HepG2 (cell line): ENCODE measurements around the gene GCHFR. TPM values are rescaled to one million over a fixed set of nuclear protein-coding genes. Genes with fewer than 3 reads are reported as not detected.

ENCODE experiments used
- AGO1 ChIP-seq: fragments of 200-400 bp; formaldehyde crosslinking; IDR thresholded peaks from 2 replicates; pipeline ENCODE4 v1.6.1; 2017; ENCODE audit warnings: mild to moderate bottlenecking, low read depth, low read length, moderate library complexity; ENCODE audit not compliant: poor library complexity, severe bottlenecking
- ARID2 ChIP-seq: sonication (generic); formaldehyde crosslinking; IDR thresholded peaks from 2 replicates; pipeline ENCODE4 v1.8.1; 2022; ENCODE audit warnings: mild to moderate bottlenecking, missing genetic modification reagents, borderline replicate concordance
- BCL6 ChIP-seq: IDR thresholded peaks from 2 replicates; pipeline ENCODE4 v1.6.1; 2016; ENCODE audit warnings: missing genetic modification reagents, missing compliant biosample characterization
- DMAP1 ChIP-seq: IDR thresholded peaks from 2 replicates; pipeline ENCODE4 v1.6.1; 2016
- ERF ChIP-seq: IDR thresholded peaks from 2 replicates; pipeline ENCODE4 v1.6.1; 2018; ENCODE audit warnings: missing biosample characterization, missing genetic modification reagents
- FOXK2 ChIP-seq: fragments of 450-650 bp; IDR thresholded peaks from 2 replicates; pipeline ENCODE4 v1.6.1; 2016
- HCFC1 ChIP-seq: fragments of 150-350 bp; IDR thresholded peaks from 2 replicates; pipeline ENCODE4 v1.6.1; 2014; ENCODE audit warnings: low read depth, low read length
- MBNL3 ChIP-seq: fragments of 250-450 bp; sonication (Bioruptor Pico); conservative IDR thresholded peaks from 2 replicates; pipeline ENCODE4 v1.8.0; 2022; ENCODE audit warnings: mild to moderate bottlenecking, inconsistent platforms
- NFIB ChIP-seq: sonication (generic); formaldehyde crosslinking; IDR thresholded peaks from 2 replicates; pipeline ENCODE4 v1.9.0; 2021; ENCODE audit warnings: missing genetic modification reagents, mild to moderate bottlenecking, borderline replicate concordance
- PLRG1 ChIP-seq: fragments of 450-650 bp; conservative IDR thresholded peaks from 2 replicates; pipeline ENCODE4 v1.6.1; 2016
- THYN1 ChIP-seq: sonication (generic); formaldehyde crosslinking; IDR thresholded peaks from 2 replicates; pipeline ENCODE4 v1.8.1; 2023; ENCODE audit warnings: low read depth, mild to moderate bottlenecking, moderate library complexity, missing genetic modification reagents, borderline replicate concordance
- TOE1 ChIP-seq: sonication (generic); formaldehyde crosslinking; IDR thresholded peaks from 2 replicates; pipeline ENCODE4 v1.4.0; 2020; ENCODE audit warnings: mild to moderate bottlenecking, missing genetic modification reagents
- TP53 ChIP-seq: sonication (generic); formaldehyde crosslinking; conservative IDR thresholded peaks from 2 replicates; pipeline ENCODE4 v1.4.0; 2020; ENCODE audit warnings: missing genetic modification reagents
- ZBTB1 ChIP-seq: sonication (generic); formaldehyde crosslinking; IDR thresholded peaks from 2 replicates; pipeline ENCODE4 v1.4.0; 2020; ENCODE audit warnings: missing genetic modification reagents, borderline replicate concordance
- ZNF460 ChIP-seq: sonication (generic); formaldehyde crosslinking; IDR thresholded peaks from 2 replicates; pipeline ENCODE4 v1.5.1; 2020; ENCODE audit warnings: missing genetic modification reagents, mild to moderate bottlenecking, borderline replicate concordance
- ZNF546 ChIP-seq: sonication (generic); formaldehyde crosslinking; conservative IDR thresholded peaks from 2 replicates; pipeline ENCODE4 v1.8.1; 2023; ENCODE audit warnings: mild to moderate bottlenecking, missing genetic modification reagents
- ZNF788 ChIP-seq: sonication (generic); formaldehyde crosslinking; IDR thresholded peaks from 2 replicates; pipeline ENCODE4 v1.5.0; 2020; ENCODE audit warnings: mild to moderate bottlenecking, missing genetic modification reagents, borderline replicate concordance
- polyA plus RNA-seq, 8 experiments: library from polyadenylated mRNA; depleted of rRNA in 3 of 8; stranded (reverse) in 7 of 8; unstranded in 1 of 8; fragments of >200 nt; fragmentation: Illumina TruSeq in 4 of 8; extraction: Trizol in 4 of 8; gene quantifications; 2 replicates each; pipeline versions ENCODE4 v1.2.1 to v1.2.3, GENCODE V29; 2011 to 2016; ENCODE audit warnings: low read depth in 4 of 8, missing spikeins in 1 of 8, mixed read lengths in 1 of 8; ENCODE audit not compliant: insufficient read depth in 1 of 8
- total RNA-seq, 5 experiments: library from RNA; depleted of rRNA; stranded (reverse); fragments of >200 nt; fragmentation: Illumina TruSeq; extraction: Trizol; gene quantifications; 2 replicates each; pipeline ENCODE4 v1.2.3, GENCODE V29; 2016; ENCODE audit warnings: low read depth in 1 of 5
- TF ChIP-seq, protein P1 (sequence below): conservative IDR thresholded peaks from 2 replicates; pipeline ENCODE4 v1.6.1; 2018; ENCODE audit warnings: missing genetic modification reagents
- TF ChIP-seq, protein P2 (sequence below): sonication (generic); formaldehyde crosslinking; IDR thresholded peaks from 2 replicates; pipeline ENCODE4 v1.5.0; 2020; ENCODE audit warnings: mild to moderate bottlenecking, missing genetic modification reagents, borderline replicate concordance
- TF ChIP-seq, protein P3 (sequence below): fragments of 450-650 bp; IDR thresholded peaks from 2 replicates; pipeline ENCODE4 v1.6.1; 2017
- TF ChIP-seq, protein P4 (sequence below): sonication (generic); formaldehyde crosslinking; IDR thresholded peaks from 2 replicates; pipeline ENCODE4 v1.9.0; 2021; ENCODE audit warnings: missing genetic modification reagents, mild to moderate bottlenecking, borderline replicate concordance
- TF ChIP-seq, protein P5 (sequence below): sonication (generic); formaldehyde crosslinking; IDR thresholded peaks from 2 replicates; pipeline ENCODE4 v1.4.0; 2020; ENCODE audit warnings: missing genetic modification reagents

GCHFR gene
- total and polyA plus RNA-seq, 2 of the 13 experiments (the other 11 are each of a cell fraction or from before 2014, with no cell fraction given) = 51.5 to 92.4 TPM

DNA sequence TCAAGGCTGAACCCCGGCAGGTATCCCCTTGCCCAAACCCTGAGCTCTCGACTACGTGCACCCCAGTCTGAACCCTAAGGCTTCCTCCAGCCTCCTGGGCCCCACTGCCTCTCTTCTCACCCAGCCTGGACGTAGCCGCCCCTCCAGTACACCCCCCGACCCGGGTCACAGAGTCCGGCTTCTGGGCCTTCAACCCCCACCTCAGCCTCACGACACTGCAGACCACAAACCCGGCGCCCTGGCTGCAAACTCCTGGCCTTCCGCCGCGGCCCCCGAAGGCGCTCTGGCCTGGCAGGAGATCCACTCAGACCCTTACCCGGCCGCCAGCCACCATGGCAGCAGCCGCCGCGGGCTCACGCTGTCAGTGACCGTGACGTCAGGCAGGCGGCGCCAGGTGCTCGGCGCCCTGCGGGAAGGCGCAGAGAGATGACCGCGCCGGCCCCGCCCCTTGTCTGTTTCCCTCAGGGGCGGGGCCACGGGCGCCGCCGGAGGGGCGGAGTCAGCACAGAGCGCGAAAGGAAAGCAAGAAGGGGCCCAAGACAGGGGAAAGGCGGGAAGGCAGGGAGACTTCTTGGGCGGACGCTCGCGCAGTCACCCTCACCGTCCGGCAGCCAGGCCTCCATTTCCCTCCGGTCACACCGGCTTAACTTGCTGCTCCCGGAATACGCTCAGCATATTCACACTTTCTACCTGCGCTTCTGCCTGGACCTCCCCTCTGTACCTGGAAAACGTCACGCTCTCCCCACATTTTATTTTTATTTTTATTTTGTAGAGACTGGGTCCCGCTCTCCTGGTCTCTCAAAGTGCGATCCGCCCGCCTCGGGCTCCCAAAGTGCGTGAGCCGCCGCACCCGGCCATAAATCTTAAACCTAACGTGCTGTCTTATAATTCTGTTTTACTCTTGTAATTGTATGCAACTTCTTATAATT, 8.7 kb upstream of the GCHFR start, which contains the start of gene RMDN3 (continued):
- TF ChIP-seq, protein P1, sequence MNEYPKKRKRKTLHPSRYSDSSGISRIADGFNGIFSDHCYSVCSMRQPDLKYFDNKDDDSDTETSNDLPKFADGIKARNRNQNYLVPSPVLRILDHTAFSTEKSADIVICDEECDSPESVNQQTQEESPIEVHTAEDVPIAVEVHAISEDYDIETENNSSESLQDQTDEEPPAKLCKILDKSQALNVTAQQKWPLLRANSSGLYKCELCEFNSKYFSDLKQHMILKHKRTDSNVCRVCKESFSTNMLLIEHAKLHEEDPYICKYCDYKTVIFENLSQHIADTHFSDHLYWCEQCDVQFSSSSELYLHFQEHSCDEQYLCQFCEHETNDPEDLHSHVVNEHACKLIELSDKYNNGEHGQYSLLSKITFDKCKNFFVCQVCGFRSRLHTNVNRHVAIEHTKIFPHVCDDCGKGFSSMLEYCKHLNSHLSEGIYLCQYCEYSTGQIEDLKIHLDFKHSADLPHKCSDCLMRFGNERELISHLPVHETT = no peak
- TF ChIP-seq FOXK2 (0 out of 2 replicates have a peak, but pooled peaks have one; percentile 16), ZNF788 (CRISPR knock-in tag) (no peak), TP53 (CRISPR knock-in tag) (no peak), ZNF546 (CRISPR knock-in tag) (no peak), BCL6 (CRISPR knock-in tag) (no peak; the same call in 1 of the 2 replicates), THYN1 (CRISPR knock-in tag) (no peak), HCFC1 (peak; percentile 72), DMAP1 (peak; percentile 58), ZNF460 (CRISPR knock-in tag) (0 out of 2 replicates have a peak, but pooled peaks have one; percentile 23), PLRG1 (no peak), MBNL3 (CRISPR knock-in tag) (no peak), ERF (CRISPR knock-in tag) (peak; percentile 71; the same call in 1 of the 2 replicates), ZBTB1 (CRISPR knock-in tag) (no peak), AGO1 (no peak), ARID2 (CRISPR knock-in tag) (no peak; the same call in 1 of the 2 replicates), TOE1 (CRISPR knock-in tag) (no peak), NFIB (CRISPR knock-in tag) (no peak)
- TF ChIP-seq, protein P2, sequence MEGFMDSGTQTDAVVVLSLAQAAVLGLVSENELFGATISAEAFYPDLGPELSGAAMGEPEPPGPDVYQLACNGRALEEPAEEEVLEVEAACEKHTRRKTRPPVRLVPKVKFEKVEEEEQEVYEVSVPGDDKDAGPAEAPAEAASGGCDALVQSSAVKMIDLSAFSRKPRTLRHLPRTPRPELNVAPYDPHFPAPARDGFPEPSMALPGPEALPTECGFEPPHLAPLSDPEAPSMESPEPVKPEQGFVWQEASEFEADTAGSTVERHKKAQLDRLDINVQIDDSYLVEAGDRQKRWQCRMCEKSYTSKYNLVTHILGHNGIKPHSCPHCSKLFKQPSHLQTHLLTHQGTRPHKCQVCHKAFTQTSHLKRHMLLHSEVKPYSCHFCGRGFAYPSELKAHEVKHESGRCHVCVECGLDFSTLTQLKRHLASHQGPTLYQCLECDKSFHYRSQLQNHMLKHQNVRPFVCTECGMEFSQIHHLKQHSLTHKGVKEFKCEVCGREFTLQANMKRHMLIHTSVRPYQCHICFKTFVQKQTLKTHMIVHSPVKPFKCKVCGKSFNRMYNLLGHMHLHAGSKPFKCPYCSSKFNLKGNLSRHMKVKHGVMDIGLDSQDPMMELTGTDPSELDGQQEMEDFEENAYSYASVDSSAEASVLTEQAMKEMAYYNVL (CRISPR knock-in tag) = no peak
- TF ChIP-seq, protein P3, sequence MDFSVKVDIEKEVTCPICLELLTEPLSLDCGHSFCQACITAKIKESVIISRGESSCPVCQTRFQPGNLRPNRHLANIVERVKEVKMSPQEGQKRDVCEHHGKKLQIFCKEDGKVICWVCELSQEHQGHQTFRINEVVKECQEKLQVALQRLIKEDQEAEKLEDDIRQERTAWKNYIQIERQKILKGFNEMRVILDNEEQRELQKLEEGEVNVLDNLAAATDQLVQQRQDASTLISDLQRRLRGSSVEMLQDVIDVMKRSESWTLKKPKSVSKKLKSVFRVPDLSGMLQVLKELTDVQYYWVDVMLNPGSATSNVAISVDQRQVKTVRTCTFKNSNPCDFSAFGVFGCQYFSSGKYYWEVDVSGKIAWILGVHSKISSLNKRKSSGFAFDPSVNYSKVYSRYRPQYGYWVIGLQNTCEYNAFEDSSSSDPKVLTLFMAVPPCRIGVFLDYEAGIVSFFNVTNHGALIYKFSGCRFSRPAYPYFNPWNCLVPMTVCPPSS = no peak
- TF ChIP-seq, protein P4, sequence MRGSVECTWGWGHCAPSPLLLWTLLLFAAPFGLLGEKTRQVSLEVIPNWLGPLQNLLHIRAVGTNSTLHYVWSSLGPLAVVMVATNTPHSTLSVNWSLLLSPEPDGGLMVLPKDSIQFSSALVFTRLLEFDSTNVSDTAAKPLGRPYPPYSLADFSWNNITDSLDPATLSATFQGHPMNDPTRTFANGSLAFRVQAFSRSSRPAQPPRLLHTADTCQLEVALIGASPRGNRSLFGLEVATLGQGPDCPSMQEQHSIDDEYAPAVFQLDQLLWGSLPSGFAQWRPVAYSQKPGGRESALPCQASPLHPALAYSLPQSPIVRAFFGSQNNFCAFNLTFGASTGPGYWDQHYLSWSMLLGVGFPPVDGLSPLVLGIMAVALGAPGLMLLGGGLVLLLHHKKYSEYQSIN (CRISPR knock-in tag) = no peak
- TF ChIP-seq, protein P5, sequence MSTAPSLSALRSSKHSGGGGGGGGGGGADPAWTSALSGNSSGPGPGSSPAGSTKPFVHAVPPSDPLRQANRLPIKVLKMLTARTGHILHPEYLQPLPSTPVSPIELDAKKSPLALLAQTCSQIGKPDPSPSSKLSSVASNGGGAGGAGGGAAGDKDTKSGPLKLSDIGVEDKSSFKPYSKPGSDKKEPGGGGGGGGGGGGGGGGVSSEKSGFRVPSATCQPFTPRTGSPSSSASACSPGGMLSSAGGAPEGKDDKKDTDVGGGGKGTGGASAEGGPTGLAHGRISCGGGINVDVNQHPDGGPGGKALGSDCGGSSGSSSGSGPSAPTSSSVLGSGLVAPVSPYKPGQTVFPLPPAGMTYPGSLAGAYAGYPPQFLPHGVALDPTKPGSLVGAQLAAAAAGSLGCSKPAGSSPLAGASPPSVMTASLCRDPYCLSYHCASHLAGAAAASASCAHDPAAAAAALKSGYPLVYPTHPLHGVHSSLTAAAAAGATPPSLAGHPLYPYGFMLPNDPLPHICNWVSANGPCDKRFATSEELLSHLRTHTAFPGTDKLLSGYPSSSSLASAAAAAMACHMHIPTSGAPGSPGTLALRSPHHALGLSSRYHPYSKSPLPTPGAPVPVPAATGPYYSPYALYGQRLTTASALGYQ = no peak; the same call in 1 of the 2 replicates
